H7 (cell line): ENCODE results near the gene AP4E1. TPM values are rescaled to one million over a fixed set of nuclear protein-coding genes. Genes with fewer than 3 reads are reported as not detected.
"Not testable (repeated sequence)": the region's sequence is repeated elsewhere in the genome, so short reads cannot be mapped to it uniquely, and the experiment has no call there.

Source experiments
- DNase-seq: peaks from one replicate; pipeline ENCODE4 v3.0.0; 2012
- H3K27me3 ChIP-seq: 2 replicates; pipeline ENCODE4 v1.6.0; 2011; ENCODE audit warnings: mild to moderate bottlenecking, low read length; ENCODE audit not compliant: control insufficient read depth, insufficient read depth
- H3K36me3 ChIP-seq: replicated peaks from 2 replicates; pipeline ENCODE4 v1.5.1; 2011; ENCODE audit warnings: low read length; ENCODE audit not compliant: control insufficient read depth, insufficient read depth
- H3K4me3 ChIP-seq: 2 replicates; pipeline ENCODE4 v1.5.1; 2011; ENCODE audit warnings: low read depth, mild to moderate bottlenecking, control low read depth, low read length, moderate library complexity; ENCODE audit not compliant: insufficient read depth
- total RNA-seq: library from RNA; depleted of rRNA; stranded (reverse); fragments of >200 nt; shearing (Covaris generic); gene quantifications from 2 replicates; pipeline ENCODE4 v1.2.3, GENCODE V29; 2014

The AP4E1 gene
- total RNA-seq, 1 experiment from 2014 or later: 6.6 TPM

- Histone ChIP-seq H3K4me3 (no peak overlapping the region), H3K27me3 (no peaks in the 10 kb centered on the region), H3K36me3 (no peaks in the 10 kb centered on the region)
- no peak for DNase-seq
These were observed 27.1 kb upstream of the AP4E1 start for GRCh38 chr15:50881121-50882048.

GRCh38 chr15:50883903-50884302 is 24.6 kb upstream of the AP4E1 start:
- Histone ChIP-seq H3K27me3 (no peaks in the 10 kb centered on the region), H3K36me3 (no peaks in the 10 kb centered on the region), H3K4me3 (no peak overlapping the region)
- DNase-seq: no peak

GRCh38 chr15:50884540-50884939 is 23.9 kb upstream of the AP4E1 start:
- Histone ChIP-seq H3K27me3 (no peaks in the 10 kb centered on the region), H3K36me3 (no peaks in the 10 kb centered on the region), H3K4me3 (no peak overlapping the region)
- DNase-seq: no peak

GRCh38 chr15:50886139-50886467 is 22.4 kb upstream of the AP4E1 start:
- no peaks in the 10 kb centered on the region for H3K27me3 ChIP-seq
- no peaks in the 10 kb centered on the region for H3K36me3 ChIP-seq
- no peak for DNase-seq

GRCh38 chr15:50886611-50887345 is 21.7 kb upstream of the AP4E1 start:
- Histone ChIP-seq H3K4me3 (no peak overlapping the region), H3K27me3 (no peaks in the 10 kb centered on the region), H3K36me3 (no peaks in the 10 kb centered on the region)
- DNase-seq: no peak

More at GRCh38 chr15:50886139-50886467, 22.4 kb upstream of the AP4E1 start:
- no peak overlapping the region for H3K4me3 ChIP-seq

- no peak overlapping the region for H3K4me3 ChIP-seq
- no peaks in the 10 kb centered on the region for H3K27me3 ChIP-seq
- H3K36me3 ChIP-seq: no peaks in the 10 kb centered on the region
- DNase-seq: no peak
These were observed 20.4 kb upstream of the AP4E1 start for GRCh38 chr15:50888054-50888453.

GRCh38 chr15:50889589-50889988 is 18.9 kb upstream of the AP4E1 start:
- Histone ChIP-seq H3K36me3 (no peaks in the 10 kb centered on the region), H3K4me3 (no peak overlapping the region), H3K27me3 (no peaks in the 10 kb centered on the region)
- no peak for DNase-seq

GRCh38 chr15:50890751-50891150 is 17.7 kb upstream of the AP4E1 start:
- no peaks in the 10 kb centered on the region for H3K27me3 ChIP-seq
- no peak overlapping the region for H3K4me3 ChIP-seq
- no peak for DNase-seq
- no peaks in the 10 kb centered on the region for H3K36me3 ChIP-seq

- DNase-seq: no peak
- Histone ChIP-seq H3K36me3 (no peaks in the 10 kb centered on the region), H3K4me3 (no peak overlapping the region), H3K27me3 (no peaks in the 10 kb centered on the region)
These were observed 17.3 kb upstream of the AP4E1 start for GRCh38 chr15:50891159-50891558.

GRCh38 chr15:50893976-50894375 is 14.5 kb upstream of the AP4E1 start:
- DNase-seq: no peak
- Histone ChIP-seq H3K27me3 (no peaks in the 10 kb centered on the region), H3K36me3 (no peaks in the 10 kb centered on the region), H3K4me3 (no peak overlapping the region)

GRCh38 chr15:50901390-50901789 is 7.1 kb upstream of the AP4E1 start:
- H3K27me3 ChIP-seq, H3K4me3 ChIP-seq, H3K36me3 ChIP-seq, DNase-seq: not testable (repeated sequence)

GRCh38 chr15:50904211-50904610 is 4.3 kb upstream of the AP4E1 start:
- no peaks in the 10 kb centered on the region for H3K27me3 ChIP-seq
- H3K4me3 ChIP-seq: no peak overlapping the region
- no peaks in the 10 kb centered on the region for H3K36me3 ChIP-seq
- DNase-seq: no peak

- DNase-seq: peak; percentile 11
- Histone ChIP-seq H3K36me3 (no peaks in the 10 kb centered on the region), H3K4me3 (no peak overlapping the region), H3K27me3 (no peaks in the 10 kb centered on the region)
These were observed 3.4 kb upstream of the AP4E1 start for GRCh38 chr15:50905055-50905454.

GRCh38 chr15:50906954-50907600 is 1.4 kb upstream of the AP4E1 start:
- peak overlapping the region; percentile 89 for H3K4me3 ChIP-seq

More at GRCh38 chr15:50906954-50907600, 1.4 kb upstream of the AP4E1 start:
- Histone ChIP-seq H3K27me3 (no peaks in the 10 kb centered on the region), H3K36me3 (no peaks in the 10 kb centered on the region)
- peak; percentile 19 for DNase-seq
